B cell (primary cell): ENCODE data around the gene STX1A. TPM values are rescaled to one million over a fixed set of nuclear protein-coding genes. Genes with fewer than 3 reads are reported as not detected.

ENCODE experiments used
- ATAC-seq: fragments of 200-7000 bp; cut with Tn5 transposase; one replicate; pipeline ENCODE4 v1.10.0; 2021; ENCODE audit warnings: low read depth, mild to moderate bottlenecking, moderate number of reproducible peaks, moderate library complexity
- CTCF ChIA-PET: fragments of 350-600 bp; sonication (Branson Sonifier 250); formaldehyde crosslinking; loops from one replicate; lab custom pipeline; 2021; ENCODE audit warnings: antibody characterized with exemption, inconsistent platforms; lab: Charles Lee
- POLR2A ChIA-PET: fragments of 350-600 bp; sonication (Branson Sonifier 250); formaldehyde crosslinking; loops from one replicate; lab custom pipeline; 2021; ENCODE audit warnings: antibody characterized with exemption; lab: Charles Lee
- DNase-seq: peaks from one replicate; pipeline ENCODE4 v3.0.0; 2013
- H2AFZ ChIP-seq: 2 replicates; pipeline ENCODE4 v1.6.1; 2012; ENCODE audit warnings: mild to moderate bottlenecking, low read depth, low read length; ENCODE audit not compliant: insufficient read depth, poor library complexity, severe bottlenecking
- H3K27ac ChIP-seq, 2 donors: 1 replicate in 1 of 2; 2 replicates in 1 of 2; pipeline ENCODE4 v1.5.1; 2012 to 2013; ENCODE audit warnings: low read length in 2 of 2, mild to moderate bottlenecking in 2 of 2, moderate library complexity in 1 of 2
- H3K27me3 ChIP-seq, 4 experiments: fragments of 200-600 bp in 1 of 4; sonication (generic) in 1 of 4; replicated peaks in 1 of 4; 1 replicate in 2 of 4; 2 replicates in 2 of 4; pipeline versions ENCODE4 v1.6.1 to v1.7.0; 2013 to 2016; ENCODE audit warnings: low read length in 3 of 4, mild to moderate bottlenecking in 2 of 4, mixed read lengths in 1 of 4, moderate library complexity in 1 of 4; ENCODE audit not compliant: insufficient read depth in 4 of 4, control insufficient read depth in 3 of 4; ENCODE audit errors: control extremely low read depth in 1 of 4
- H3K36me3 ChIP-seq, 2 experiments: replicated peaks in 1 of 2; 1 replicate in 1 of 2; 2 replicates in 1 of 2; pipeline versions ENCODE4 v1.6.1 to v1.7.1; 2013; ENCODE audit warnings: low read length in 1 of 2; ENCODE audit not compliant: insufficient read depth in 2 of 2, control insufficient read depth in 1 of 2; ENCODE audit errors: control extremely low read depth in 1 of 2, extremely low read depth in 1 of 2
- H3K4me1 ChIP-seq, 2 donors: fragments of 200-600 bp in 1 of 2; sonication (generic) in 1 of 2; 1 replicate in 1 of 2; 2 replicates in 1 of 2; pipeline versions ENCODE4 v1.5.1 to v1.6.1; 2013 to 2017; ENCODE audit warnings: low read length in 2 of 2; ENCODE audit not compliant: control insufficient read depth in 2 of 2, insufficient read depth in 2 of 2
- H3K4me2 ChIP-seq: replicated peaks from 2 replicates; pipeline ENCODE3; 2012; ENCODE audit warnings: mild to moderate bottlenecking, low read depth, low read length; ENCODE audit not compliant: poor library complexity, severe bottlenecking
- H3K4me3 ChIP-seq, 5 experiments: fragments of 200-600 bp in 1 of 5; sonication (generic) in 1 of 5; 1 replicate in 3 of 5; 2 replicates in 2 of 5; pipeline versions ENCODE4 v1.5.1 to v1.7.0; 2011 to 2016; ENCODE audit warnings: low read length in 4 of 5, mild to moderate bottlenecking in 4 of 5, low read depth in 2 of 5, control low read depth in 1 of 5, moderate library complexity in 1 of 5; ENCODE audit not compliant: insufficient read depth in 1 of 5; ENCODE audit errors: control extremely low read depth in 1 of 5, extremely low read depth in 1 of 5
- H3K79me2 ChIP-seq: fragments of 200-600 bp; sonication (generic); one replicate; pipeline ENCODE4 v1.6.0; 2016; ENCODE audit warnings: low read length; ENCODE audit not compliant: control insufficient read depth, insufficient read depth
- H3K9ac ChIP-seq: fragments of 200-600 bp; sonication (generic); 2 replicates; pipeline ENCODE4 v1.6.1; 2017; ENCODE audit warnings: mild to moderate bottlenecking, low read length, moderate library complexity
- H3K9me3 ChIP-seq, 3 donors: one replicate each; pipeline versions ENCODE4 v1.6.1 to v1.7.1; 2013; ENCODE audit warnings: low read length in 2 of 3; ENCODE audit not compliant: control insufficient read depth in 2 of 3, insufficient read depth in 1 of 3; ENCODE audit errors: control extremely low read depth in 1 of 3
- H4K20me1 ChIP-seq: 2 replicates; pipeline ENCODE4 v1.6.0; 2012; ENCODE audit warnings: mild to moderate bottlenecking, low read length; ENCODE audit not compliant: insufficient read depth, control insufficient read depth, poor library complexity, severe bottlenecking
- H3K27ac Mint-ChIP-seq: one replicate; pipeline ENCODE4 v1.8.0; 2021; ENCODE audit warnings: mixed read lengths
- H3K27me3 Mint-ChIP-seq: one replicate; pipeline ENCODE4 v1.8.0; 2021; ENCODE audit warnings: mixed read lengths
- H3K4me1 Mint-ChIP-seq: one replicate; pipeline ENCODE4 v1.8.0; 2021; ENCODE audit warnings: mixed read lengths
- H3K4me3 Mint-ChIP-seq: one replicate; pipeline ENCODE4 v1.8.0; 2021; ENCODE audit warnings: mixed read lengths
- H3K9me3 Mint-ChIP-seq: one replicate; pipeline ENCODE4 v1.8.0; 2022; ENCODE audit warnings: mixed read lengths; ENCODE audit not compliant: insufficient read depth
- CTCF ChIP-seq: fragments of 200-600 bp; IDR thresholded peaks from one replicate; pipeline ENCODE4 v1.8.0; 2022; ENCODE audit warnings: antibody characterized with exemption, mild to moderate bottlenecking
- EZH2 ChIP-seq: IDR thresholded peaks from 2 replicates; pipeline ENCODE4 v1.6.1; 2012; ENCODE audit warnings: borderline replicate concordance, low read depth, mild to moderate bottlenecking, moderate library complexity, low read length; ENCODE audit not compliant: insufficient read depth, poor library complexity, severe bottlenecking
- WGBS: methylation state at CpG from one replicate; pipeline ENCODE4 v1.1.5; 2013; ENCODE audit warnings: missing lambda C conversion rate; ENCODE audit not compliant: insufficient coverage; 5-methylcytosine and 5-hydroxymethylcytosine counted together
- intact Hi-C: fragments of 100-400 bp; cut with micrococcal nuclease; formaldehyde crosslinking; loops from one replicate; pipeline ENCODE4 v1.10.0; 2022
- polyA plus RNA-seq: library from polyadenylated mRNA; depleted of rRNA; stranded (reverse); fragments of >200 nt; gene quantifications from 2 replicates; pipeline ENCODE4 v1.2.3, GENCODE V29; 2012
- total RNA-seq, 2 donors: library from RNA; stranded (reverse); fragments of 120-200 nt in 1 of 2; gene quantifications; 1 replicate in 1 of 2; 2 replicates in 1 of 2; pipeline versions ENCODE4 v1.2.3 to v1.2.4, GENCODE V29; 2013 to 2022

STX1A gene
- total and polyA plus RNA-seq, 2 donors (not counting 1 experiment from before 2014, with no cell fraction given), result 3.1 to 9.6 TPM

GRCh38 chr7:73707045-73707631 is 12.3 kb downstream of the STX1A start:
- H3K27ac ChIP-seq, result no peak overlapping the region
- peak overlapping the region; percentile 66 for H2AFZ ChIP-seq
- no peaks in the 10 kb centered on the region for H3K9me3 ChIP-seq
- peak; percentile 72 for DNase-seq
- TF ChIP-seq CTCF, result no peak
- no peak for TF ChIP-seq EZH2
- Mint-ChIP-seq H3K27ac (peak overlapping the region; percentile 50), H3K4me1 (peaks cover 25% of the 10 kb centered on the region), H3K9me3 (no peaks in the 10 kb centered on the region), H3K27me3 (peaks cover under 1% of the 10 kb centered on the region), H3K4me3 (peak overlapping the region; percentile 53)
- POLR2A ChIA-PET, result interaction anchor here (0.7 kb wide), 1 partner anchor 40 kb away, joined by 3 read pairs; no protein-coding TSS in a partner anchor
- ATAC-seq, result peak; percentile 82
- peak overlapping the region; percentile 68 for H3K4me2 ChIP-seq
- no peaks in the 10 kb centered on the region for H3K36me3 ChIP-seq
- intact Hi-C loops, result loop anchor here (1.0 kb wide), 1 partner anchor 12 kb away; the partner anchor contains the start of gene STX1A
- H3K4me1 ChIP-seq, result peaks cover 18 to 22% of the 10 kb centered on the region in 2 donors
- no peaks in the 10 kb centered on the region for H3K79me2 ChIP-seq
- CTCF ChIA-PET, result interaction anchor here (0.6 to 2.5 kb wide), 3 partner anchors 11 to 148 kb away, joined by 3 to 7 read pairs (median 3); no protein-coding TSS in a partner anchor
- H3K4me3 ChIP-seq, result peak overlapping the region in 1 of 5 experiments; percentile 7
- 32% methylated on average over 14 of the region's 15 CpGs for WGBS
- H3K27me3 ChIP-seq, result peaks cover 0 to 10% (median 0%) of the 10 kb centered on the region in 4 experiments
- no peaks in the 10 kb centered on the region for H4K20me1 ChIP-seq
- H3K9ac ChIP-seq, result peak overlapping the region; percentile 8
